SK-N-MC (cell line): ENCODE results near the gene TEX2.

Experiments
- FOXP2 ChIP-seq: optimal IDR thresholded peaks from 2 replicates; pipeline ENCODE3; 2011; ENCODE audit warnings: mild to moderate bottlenecking, moderate library complexity; ENCODE audit not compliant: insufficient read depth; ENCODE audit errors: extremely low read length, control extremely low read depth
- POLR2AphosphoS5 ChIP-seq: IDR thresholded peaks from 2 replicates; pipeline ENCODE4 v1.6.1; 2012; ENCODE audit warnings: mild to moderate bottlenecking, low read depth, low read length, borderline replicate concordance

GRCh38 chr17:64276961-64277505, 14.0 kb upstream of the TEX2 start:
- TF ChIP-seq POLR2AphosphoS5 (no peak), FOXP2 (no peak)
